DND-41 (cell line): ENCODE data around the gene TMEM117.

Experiments used
- CTCF ChIP-seq: IDR thresholded peaks from 2 replicates; pipeline ENCODE4 v1.5.1; 2012; ENCODE audit warnings: borderline replicate concordance, low read length, moderate library complexity, mild to moderate bottlenecking; ENCODE audit not compliant: poor library complexity, severe bottlenecking; ENCODE audit errors: extremely low read depth
- EZH2 ChIP-seq: IDR thresholded peaks from 3 replicates; pipeline ENCODE4 v1.6.1; 2012; ENCODE audit warnings: borderline replicate concordance, low read depth, mild to moderate bottlenecking, moderate library complexity, low read length, inconsistent platforms; ENCODE audit not compliant: severe bottlenecking

- TF ChIP-seq EZH2 (no peak), CTCF (no peak)
Observed at GRCh38 chr12:44313188-44313587, 477.3 kb downstream of the TMEM117 start.
